ENCODE data around the gene TDRD7.

GRCh38 chr9:97418880-97419279 is 7.0 kb downstream of the TDRD7 start:
- no peak for TF ChIP-seq CTCF (IDR thresholded peaks at IDR 0.05; ENCODE audit: poor library complexity)
- no peak for TF ChIP-seq EZH2 (IDR thresholded peaks at IDR 0.05; ENCODE audit: borderline replicate concordance)

Data from hepatocyte (in vitro differentiated cells).